Activated CD4-positive, alpha-beta T cell treated with anti-CD3 and anti-CD28 coated beads, Interleukin-2, amount 10 ng/mL, durations not matched to agents 24 days and 14 days (primary cell): ENCODE data around the gene CCNO. TPM values are rescaled to one million over a fixed set of nuclear protein-coding genes. Genes with fewer than 3 reads are reported as not detected.

Experiments used
- DNase-seq: peaks from one replicate; pipeline ENCODE4 v3.0.0; 2022
- H3K27ac Mint-ChIP-seq: one replicate; pipeline ENCODE4 v1.8.0; 2022; ENCODE audit warnings: mild to moderate bottlenecking, mixed read lengths
- H3K27me3 Mint-ChIP-seq: one replicate; pipeline ENCODE4 v1.8.0; 2022; ENCODE audit warnings: mixed read lengths
- H3K36me3 Mint-ChIP-seq: one replicate; pipeline ENCODE4 v1.8.0; 2022; ENCODE audit warnings: low read depth, mild to moderate bottlenecking, mixed read lengths
- H3K4me1 Mint-ChIP-seq: one replicate; pipeline ENCODE4 v1.8.0; 2021; ENCODE audit warnings: mixed read lengths
- H3K4me3 Mint-ChIP-seq: one replicate; pipeline ENCODE4 v1.8.0; 2022; ENCODE audit warnings: mild to moderate bottlenecking, moderate library complexity, mixed read lengths
- H3K9me3 Mint-ChIP-seq: one replicate; pipeline ENCODE4 v1.8.0; 2021; ENCODE audit warnings: mixed read lengths
- intact Hi-C: fragments of 100-400 bp; cut with micrococcal nuclease; formaldehyde crosslinking; loops from one replicate; pipeline ENCODE4 v1.15.1; 2023
- total RNA-seq: library from RNA; stranded (reverse); gene quantifications from 2 replicates; pipeline ENCODE4 v1.2.3, GENCODE V29; 2022

Gene CCNO, protein sequence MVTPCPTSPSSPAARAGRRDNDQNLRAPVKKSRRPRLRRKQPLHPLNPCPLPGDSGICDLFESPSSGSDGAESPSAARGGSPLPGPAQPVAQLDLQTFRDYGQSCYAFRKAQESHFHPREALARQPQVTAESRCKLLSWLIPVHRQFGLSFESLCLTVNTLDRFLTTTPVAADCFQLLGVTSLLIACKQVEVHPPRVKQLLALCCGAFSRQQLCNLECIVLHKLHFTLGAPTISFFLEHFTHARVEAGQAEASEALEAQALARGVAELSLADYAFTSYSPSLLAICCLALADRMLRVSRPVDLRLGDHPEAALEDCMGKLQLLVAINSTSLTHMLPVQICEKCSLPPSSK
- total RNA-seq, result 0.26 TPM in 1 of 2 replicates, not detected in the other

DNA sequence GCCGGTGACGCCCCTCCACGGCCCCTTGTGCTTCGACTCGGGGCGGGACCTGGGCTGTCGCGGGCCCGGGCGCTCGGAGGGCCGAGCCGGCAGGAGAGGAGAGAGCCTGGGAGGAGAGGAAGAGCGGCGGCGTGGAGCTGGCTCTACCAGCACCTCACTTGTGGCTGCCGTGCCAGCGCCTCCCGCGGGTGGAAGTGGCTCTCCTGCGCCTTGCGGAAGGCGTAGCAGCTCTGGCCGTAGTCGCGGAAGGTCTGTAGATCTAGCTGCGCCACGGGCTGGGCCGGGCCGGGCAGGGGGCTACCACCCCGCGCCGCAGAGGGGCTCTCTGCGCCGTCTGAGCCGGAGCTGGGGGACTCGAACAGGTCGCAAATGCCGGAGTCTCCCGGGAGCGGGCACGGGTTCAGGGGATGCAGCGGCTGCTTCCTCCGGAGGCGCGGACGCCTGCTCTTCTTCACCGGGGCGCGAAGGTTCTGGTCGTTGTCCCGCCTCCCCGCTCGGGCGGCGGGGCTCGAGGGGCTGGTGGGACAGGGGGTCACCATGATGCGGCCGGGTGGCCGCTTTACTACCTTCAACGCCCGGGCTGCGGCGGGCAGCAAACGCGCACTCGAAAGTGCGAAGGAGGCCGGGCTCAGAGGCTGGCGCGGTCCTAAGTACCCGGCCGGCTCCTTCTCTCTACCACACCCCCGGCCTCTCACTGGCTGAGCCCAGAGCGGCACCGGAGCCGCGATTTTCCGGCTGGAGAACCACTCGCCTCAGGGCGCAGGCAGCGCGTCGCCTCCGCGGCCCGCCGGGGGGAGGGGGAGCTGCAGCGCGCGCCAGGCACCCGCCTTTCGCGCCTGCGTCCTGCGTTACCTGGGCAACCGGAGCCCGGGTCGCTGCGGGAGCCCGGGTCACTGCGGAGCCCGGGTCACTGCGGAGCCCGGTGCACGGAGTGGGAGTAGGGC, at the start of gene CCNO:
TSS of gene CCNO (minus strand) at position 624 of the 944 bp plus-strand sequence. CDS start at position 539, 85 bp downstream.
- H3K27ac Mint-ChIP-seq, result peak within 1 kb of the TSS; percentile 71
- H3K9me3 Mint-ChIP-seq, result no peaks in the 10 kb centered on the region
- intact Hi-C loops, result loop anchor here (1.0 to 5.0 kb wide), 6 partner anchors 10 to 716 kb away; partner anchors contain the start of genes CDC20B, DHX29, MTREX and SNX18
- peak; percentile 90 for DNase-seq
- H3K27me3 Mint-ChIP-seq, result peaks cover 78% of the 10 kb centered on the region
- peaks cover 2% of the 10 kb centered on the region for H3K36me3 Mint-ChIP-seq
- H3K4me3 Mint-ChIP-seq, result peak within 1 kb of the TSS; percentile 86
- peaks cover 29% of the 10 kb centered on the region for H3K4me1 Mint-ChIP-seq

- Mint-ChIP-seq H3K4me1 (no peaks in the 10 kb centered on the region), H3K9me3 (no peaks in the 10 kb centered on the region), H3K27ac (no peak overlapping the region), H3K27me3 (no peaks in the 10 kb centered on the region), H3K4me3 (no peak overlapping the region), H3K36me3 (peaks cover 53% of the 10 kb centered on the region)
- intact Hi-C loops, result no loop called here
- no peak for DNase-seq
Measured at GRCh38 chr5:55278778-55279177, 45.4 kb upstream of the CCNO start.

DNA sequence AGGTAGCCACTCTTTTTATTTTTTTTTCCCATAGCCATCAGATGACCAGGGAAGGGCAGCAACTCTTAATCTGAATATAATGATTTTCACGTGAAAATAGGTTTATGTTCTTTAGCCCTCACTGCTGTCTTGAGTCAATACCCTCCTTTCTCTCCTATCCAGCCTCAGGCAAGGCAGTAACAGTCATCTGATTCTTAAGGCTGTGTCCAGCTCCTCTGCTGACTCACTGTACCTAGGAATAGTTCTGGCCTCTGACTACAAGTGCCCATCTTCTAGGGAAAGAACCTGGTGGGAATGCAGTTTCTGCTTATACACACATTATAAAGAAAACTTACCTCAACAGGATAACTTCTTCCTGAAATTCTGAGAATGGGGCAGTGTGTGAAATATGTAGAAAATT, 43.4 kb upstream of the CCNO start:
- H3K27ac Mint-ChIP-seq, result no peak overlapping the region
- H3K27me3 Mint-ChIP-seq, result no peaks in the 10 kb centered on the region
- H3K9me3 Mint-ChIP-seq, result no peaks in the 10 kb centered on the region
- no peak for DNase-seq
- intact Hi-C loops, result no loop called here
- peaks cover 50% of the 10 kb centered on the region for H3K36me3 Mint-ChIP-seq
- no peak overlapping the region for H3K4me3 Mint-ChIP-seq
- no peaks in the 10 kb centered on the region for H3K4me1 Mint-ChIP-seq

GRCh38 chr5:55258339-55258738, 24.9 kb upstream of the CCNO start:
- Mint-ChIP-seq H3K27ac (no peak overlapping the region), H3K9me3 (no peaks in the 10 kb centered on the region), H3K36me3 (peaks cover 42% of the 10 kb centered on the region), H3K27me3 (no peaks in the 10 kb centered on the region), H3K4me3 (no peak overlapping the region), H3K4me1 (no peaks in the 10 kb centered on the region)
- intact Hi-C loops, result no loop called here
- no peak for DNase-seq

DNA sequence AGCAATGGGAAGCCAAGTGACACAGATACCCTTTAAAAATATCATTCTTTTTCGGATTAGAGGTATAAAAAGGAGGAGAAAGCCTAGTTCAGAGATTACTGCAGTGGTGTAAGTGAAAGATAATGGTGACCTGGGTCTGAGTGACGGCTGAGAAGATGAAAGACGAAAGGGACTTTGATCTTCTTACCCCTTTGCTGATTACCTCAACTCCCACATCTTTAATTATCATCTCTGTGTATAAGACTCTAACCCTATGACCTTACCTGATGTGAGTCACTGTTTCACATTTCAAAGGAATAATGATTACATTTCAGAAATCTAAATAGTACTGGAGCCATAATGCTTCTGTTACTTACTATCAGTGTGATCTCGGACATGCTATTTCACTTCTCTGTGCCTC, 21.4 kb upstream of the CCNO start:
- Mint-ChIP-seq H3K36me3 (peaks cover 22% of the 10 kb centered on the region), H3K9me3 (no peaks in the 10 kb centered on the region), H3K27ac (no peak overlapping the region), H3K4me3 (no peak overlapping the region), H3K4me1 (no peaks in the 10 kb centered on the region), H3K27me3 (peaks cover 9% of the 10 kb centered on the region)
- intact Hi-C loops, result no loop called here
- no peak for DNase-seq

DNA sequence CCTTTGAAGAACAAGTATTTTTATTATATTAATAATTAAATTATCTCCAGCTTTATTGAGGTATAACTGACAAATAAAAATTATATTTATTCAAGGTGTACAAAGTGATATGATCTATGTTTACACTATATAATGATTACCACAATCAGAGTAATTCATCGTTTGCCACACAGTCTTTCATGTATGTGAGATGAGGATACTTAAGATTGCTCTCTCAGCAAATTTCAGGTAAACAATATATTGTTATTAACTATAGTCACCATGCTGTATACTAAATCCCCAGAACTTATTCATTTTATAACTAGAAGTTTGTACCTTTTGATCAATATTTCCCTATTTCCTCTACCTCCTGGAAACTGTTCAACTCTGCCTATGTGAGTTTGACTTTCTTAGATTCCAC, 16.7 kb upstream of the CCNO start:
- Mint-ChIP-seq H3K4me1 (no peaks in the 10 kb centered on the region), H3K9me3 (peaks cover 17% of the 10 kb centered on the region), H3K36me3 (peaks cover 2% of the 10 kb centered on the region), H3K27ac (no peak overlapping the region), H3K27me3 (peaks cover 23% of the 10 kb centered on the region), H3K4me3 (no peak overlapping the region)
- intact Hi-C loops, result no loop called here
- DNase-seq, result no peak

DNA sequence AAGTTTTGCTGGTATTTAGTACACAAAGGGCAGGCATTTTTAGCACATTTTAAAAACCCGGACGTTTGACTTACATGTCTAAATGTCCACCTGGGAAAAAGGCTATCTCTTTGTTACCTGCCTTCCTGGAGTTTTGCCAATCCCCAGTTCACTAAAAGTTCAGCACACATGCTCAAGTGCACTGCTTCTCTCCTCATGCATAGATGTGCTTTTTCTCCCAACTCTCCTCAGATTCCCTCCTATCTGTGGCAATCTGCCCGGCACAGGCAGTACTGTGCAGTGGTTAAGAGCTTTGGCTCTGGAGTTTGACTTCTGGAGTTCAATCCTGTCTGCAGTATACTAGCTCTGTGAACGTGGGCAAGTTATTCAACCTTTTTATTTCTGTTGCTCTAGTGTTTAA, 8.3 kb upstream of the CCNO start:
- DNase-seq, result no peak
- intact Hi-C loops, result no loop called here
- H3K27ac Mint-ChIP-seq, result no peak overlapping the region

GRCh38 chr5:55236800-55237199, 3.4 kb upstream of the CCNO start:
- Mint-ChIP-seq H3K27ac (no peak overlapping the region), H3K27me3 (peaks cover 58% of the 10 kb centered on the region), H3K4me3 (no peak overlapping the region), H3K36me3 (peaks cover 2% of the 10 kb centered on the region), H3K4me1 (peaks cover 14% of the 10 kb centered on the region), H3K9me3 (no peaks in the 10 kb centered on the region)
- no peak for DNase-seq
- intact Hi-C loops, result no loop called here

More for the DNA sequence above, 8.3 kb upstream of the CCNO start:
- Mint-ChIP-seq H3K4me3 (no peak overlapping the region), H3K9me3 (peaks cover 5% of the 10 kb centered on the region), H3K27me3 (peaks cover 46% of the 10 kb centered on the region), H3K4me1 (no peaks in the 10 kb centered on the region), H3K36me3 (no peaks in the 10 kb centered on the region)

GRCh38 chr5:55234121-55234700, 803 bp upstream of the CCNO start:
- DNase-seq, result peak; percentile 68
- Mint-ChIP-seq H3K36me3 (peaks cover 2% of the 10 kb centered on the region), H3K27me3 (peaks cover 74% of the 10 kb centered on the region), H3K9me3 (no peaks in the 10 kb centered on the region), H3K4me3 (peak overlapping the region; percentile 86), H3K27ac (peak overlapping the region; percentile 68), H3K4me1 (peaks cover 29% of the 10 kb centered on the region)
- intact Hi-C loops, result loop anchor here (5.0 kb wide), 4 partner anchors 73 to 717 kb away; partner anchors contain the start of genes DHX29, MTREX and SNX18

- Mint-ChIP-seq H3K4me3 (peak overlapping the region; percentile 86), H3K27me3 (peaks cover 82% of the 10 kb centered on the region), H3K27ac (peak overlapping the region; percentile 71), H3K9me3 (no peaks in the 10 kb centered on the region), H3K36me3 (peaks cover 2% of the 10 kb centered on the region), H3K4me1 (peaks cover 36% of the 10 kb centered on the region)
- DNase-seq, result peak; percentile 73
- intact Hi-C loops, result loop anchor here (5.0 kb wide), 4 partner anchors 75 to 715 kb away; partner anchors contain the start of genes DHX29, MTREX and SNX18
Measured at GRCh38 chr5:55232271-55232984, 980 bp downstream of the CCNO start.

GRCh38 chr5:55231919-55232270, 1.5 kb downstream of the CCNO start:
- Mint-ChIP-seq H3K4me3 (peak overlapping the region; percentile 86), H3K27me3 (peaks cover 81% of the 10 kb centered on the region), H3K27ac (peak overlapping the region; percentile 35), H3K4me1 (peaks cover 37% of the 10 kb centered on the region), H3K9me3 (no peaks in the 10 kb centered on the region), H3K36me3 (peaks cover 2% of the 10 kb centered on the region)
- no peak for DNase-seq
- intact Hi-C loops, result loop anchor here (5.0 kb wide), 4 partner anchors 75 to 715 kb away; partner anchors contain the start of genes DHX29, MTREX and SNX18

DNA sequence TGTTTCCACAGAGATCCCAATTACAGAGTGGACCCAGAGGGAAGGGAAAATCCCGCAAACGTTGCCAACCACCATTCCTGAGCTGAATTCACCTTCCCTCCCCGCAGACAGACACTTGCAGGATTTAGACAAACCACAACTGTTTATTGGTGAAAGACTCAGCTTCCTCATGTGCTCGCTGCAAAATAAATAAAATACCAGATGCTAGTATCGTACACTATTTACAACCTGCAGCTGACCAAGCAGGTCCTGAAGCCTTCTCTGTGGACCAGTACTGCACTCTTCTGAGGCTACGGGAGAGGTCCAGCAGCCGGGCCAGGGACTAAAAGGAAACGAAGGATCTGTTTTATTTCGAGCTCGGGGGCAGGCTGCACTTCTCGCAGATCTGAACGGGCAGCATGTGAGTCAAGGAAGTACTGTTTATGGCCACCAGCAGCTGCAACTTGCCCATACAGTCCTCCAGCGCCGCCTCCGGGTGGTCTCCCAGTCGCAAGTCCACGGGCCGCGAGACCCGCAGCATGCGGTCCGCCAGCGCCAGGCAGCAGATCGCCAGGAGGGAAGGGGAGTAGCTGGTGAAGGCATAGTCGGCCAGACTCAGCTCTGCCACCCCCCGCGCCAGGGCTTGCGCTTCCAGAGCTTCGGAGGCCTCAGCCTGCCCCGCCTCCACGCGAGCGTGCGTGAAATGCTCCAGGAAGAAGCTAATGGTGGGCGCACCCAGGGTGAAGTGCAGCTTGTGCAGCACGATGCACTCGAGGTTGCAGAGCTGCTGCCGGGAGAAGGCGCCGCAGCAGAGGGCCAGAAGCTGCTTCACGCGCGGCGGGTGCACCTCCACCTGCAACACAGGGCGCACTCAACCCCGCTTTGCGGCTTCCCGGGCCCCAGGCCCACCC, 2.1 kb downstream of the CCNO start:
- intact Hi-C loops, result loop anchor here (5.0 kb wide), 4 partner anchors 76 to 714 kb away; partner anchors contain the start of genes DHX29, MTREX and SNX18
- peak; percentile 77 for DNase-seq
- Mint-ChIP-seq H3K9me3 (no peaks in the 10 kb centered on the region), H3K27me3 (peaks cover 76% of the 10 kb centered on the region), H3K27ac (no peak overlapping the region), H3K36me3 (peaks cover 2% of the 10 kb centered on the region), H3K4me1 (peaks cover 38% of the 10 kb centered on the region), H3K4me3 (peak overlapping the region; percentile 86)
